Skeletal muscle tissue (tissue), 4 donors: ENCODE data around the gene PUS3. TPM values are rescaled to one million over a fixed set of nuclear protein-coding genes. Genes with fewer than 3 reads are reported as not detected.

ENCODE experiments used
- H3K27ac ChIP-seq: one replicate; pipeline ENCODE4 v1.7.0; 2013; ENCODE audit warnings: mild to moderate bottlenecking, low read depth, low read length, inconsistent platforms
- H3K27me3 ChIP-seq, 3 donors: one replicate each; pipeline ENCODE4 v1.7.0; 2013; ENCODE audit warnings: low read length in 3 of 3; ENCODE audit not compliant: control insufficient read depth in 3 of 3, insufficient read depth in 3 of 3
- H3K36me3 ChIP-seq, 3 donors: one replicate each; pipeline ENCODE4 v1.7.0; 2013; ENCODE audit warnings: low read length in 3 of 3; ENCODE audit not compliant: control insufficient read depth in 3 of 3, insufficient read depth in 3 of 3
- H3K4me1 ChIP-seq, 3 donors: one replicate each; pipeline ENCODE4 v1.7.0; 2013; ENCODE audit warnings: low read length in 3 of 3, mild to moderate bottlenecking in 3 of 3; ENCODE audit not compliant: control insufficient read depth in 3 of 3, insufficient read depth in 3 of 3
- H3K4me3 ChIP-seq, 3 donors: one replicate each; pipeline ENCODE4 v1.7.0; 2013; ENCODE audit warnings: low read length in 3 of 3
- H3K9ac ChIP-seq, 3 donors: one replicate each; pipeline ENCODE4 v1.7.0; 2013; ENCODE audit warnings: low read length in 3 of 3, mild to moderate bottlenecking in 3 of 3, moderate library complexity in 2 of 3, low read depth in 1 of 3
- H3K9me3 ChIP-seq, 3 donors: one replicate each; pipeline ENCODE4 v1.7.0; 2013; ENCODE audit warnings: low read length in 3 of 3; ENCODE audit not compliant: control insufficient read depth in 3 of 3
- total RNA-seq: library from RNA; depleted of rRNA; stranded (reverse); fragments of >200 nt; gene quantifications from one replicate; pipeline ENCODE4 v1.2.3, GENCODE V29; 2014
- donor health status: Osteomylitis.

The PUS3 gene
- total RNA-seq, 1 donor from 2014 or later: 8.4 TPM

DNA sequence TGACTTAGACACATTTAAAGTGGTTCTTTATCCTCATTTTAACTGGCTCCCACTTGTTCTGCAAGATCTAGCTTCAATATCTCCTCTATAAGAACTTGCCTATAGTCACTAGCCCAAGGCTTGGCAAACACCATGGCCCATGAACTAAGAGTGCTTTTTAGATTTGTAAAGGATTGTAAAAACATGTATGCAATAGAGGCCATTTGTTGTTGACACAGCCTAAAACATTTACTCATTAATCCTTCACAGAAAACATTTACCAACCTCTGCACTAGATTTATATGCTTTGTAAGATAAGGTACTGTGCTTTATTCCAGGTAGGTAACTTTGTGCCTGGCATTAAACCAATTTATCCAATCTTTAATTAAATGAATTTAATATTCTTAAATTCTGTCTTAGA, 10.0 kb downstream of the PUS3 start:
- no peaks in the 10 kb centered on the region for H3K27me3 ChIP-seq
- no peak overlapping the region for H3K4me3 ChIP-seq
- peaks cover under 1 to 4% (median 4%) of the 10 kb centered on the region in 3 donors for H3K4me1 ChIP-seq
- H3K27ac ChIP-seq: no peak overlapping the region
- no peaks in the 10 kb centered on the region for H3K9me3 ChIP-seq
- H3K36me3 ChIP-seq: peaks cover 9 to 33% (median 14%) of the 10 kb centered on the region in 3 donors
- H3K9ac ChIP-seq: no peak overlapping the region

DNA sequence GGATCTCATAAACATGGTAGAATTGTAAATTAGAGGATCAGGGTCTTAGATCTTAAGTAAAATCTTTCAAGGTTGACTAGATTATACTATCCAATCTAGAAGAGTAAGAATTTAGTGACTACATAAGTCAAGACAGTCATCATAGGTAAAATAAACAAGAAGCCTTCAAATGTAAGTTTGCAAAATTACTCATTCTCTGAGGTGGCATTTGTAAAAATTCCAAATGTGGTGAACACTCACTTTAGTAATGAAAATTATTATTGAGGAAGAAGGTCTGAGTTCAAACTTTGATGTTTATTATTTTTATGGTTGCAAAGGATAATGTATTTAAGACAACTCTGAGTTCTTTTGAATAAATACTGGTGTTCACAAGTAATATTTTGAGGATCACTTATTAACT, 10.9 kb downstream of the PUS3 start:
- Histone ChIP-seq H3K9me3 (no peaks in the 10 kb centered on the region), H3K27ac (no peak overlapping the region), H3K27me3 (no peaks in the 10 kb centered on the region), H3K4me1 (peaks cover 4 to 7% (median 7%) of the 10 kb centered on the region in 3 donors), H3K36me3 (peaks cover 9 to 33% (median 14%) of the 10 kb centered on the region in 3 donors), H3K4me3 (no peak overlapping the region), H3K9ac (no peak overlapping the region)

DNA sequence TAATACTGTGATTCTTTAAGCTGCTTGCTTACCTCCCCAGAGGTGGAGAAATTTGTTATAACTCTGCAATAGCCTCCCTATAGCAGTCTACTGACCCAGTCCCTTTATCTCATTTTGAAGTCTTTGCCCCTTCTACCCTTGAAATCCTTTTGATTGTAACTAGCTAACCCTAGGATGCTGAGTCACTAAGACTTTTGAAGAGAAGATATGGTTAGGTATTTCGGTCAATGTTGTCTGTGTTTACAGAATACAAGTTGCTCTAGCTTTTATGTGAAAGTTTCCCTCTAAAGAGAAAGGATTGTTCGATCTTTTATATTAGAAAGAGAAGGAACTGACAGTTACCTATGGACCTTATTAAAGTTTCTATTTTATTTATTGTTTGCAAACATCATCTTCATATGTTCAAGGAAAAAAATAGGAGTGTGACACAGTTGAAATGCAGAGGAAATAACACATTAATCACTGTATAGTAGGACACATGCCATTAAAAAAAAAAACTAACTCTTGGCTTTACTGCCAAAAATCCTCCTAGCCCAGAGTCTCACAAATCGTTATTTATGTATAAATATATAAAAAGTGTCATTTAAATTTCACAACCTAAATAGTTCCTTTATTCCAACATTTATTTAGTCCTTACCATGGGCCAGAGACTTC, 12.4 kb downstream of the PUS3 start:
- Histone ChIP-seq H3K4me1 (peaks cover 7 to 11% (median 10%) of the 10 kb centered on the region in 3 donors), H3K27ac (no peak overlapping the region), H3K36me3 (peaks cover 7 to 29% (median 12%) of the 10 kb centered on the region in 3 donors), H3K9me3 (no peaks in the 10 kb centered on the region), H3K27me3 (no peaks in the 10 kb centered on the region), H3K4me3 (no peak overlapping the region), H3K9ac (no peak overlapping the region)

DNA sequence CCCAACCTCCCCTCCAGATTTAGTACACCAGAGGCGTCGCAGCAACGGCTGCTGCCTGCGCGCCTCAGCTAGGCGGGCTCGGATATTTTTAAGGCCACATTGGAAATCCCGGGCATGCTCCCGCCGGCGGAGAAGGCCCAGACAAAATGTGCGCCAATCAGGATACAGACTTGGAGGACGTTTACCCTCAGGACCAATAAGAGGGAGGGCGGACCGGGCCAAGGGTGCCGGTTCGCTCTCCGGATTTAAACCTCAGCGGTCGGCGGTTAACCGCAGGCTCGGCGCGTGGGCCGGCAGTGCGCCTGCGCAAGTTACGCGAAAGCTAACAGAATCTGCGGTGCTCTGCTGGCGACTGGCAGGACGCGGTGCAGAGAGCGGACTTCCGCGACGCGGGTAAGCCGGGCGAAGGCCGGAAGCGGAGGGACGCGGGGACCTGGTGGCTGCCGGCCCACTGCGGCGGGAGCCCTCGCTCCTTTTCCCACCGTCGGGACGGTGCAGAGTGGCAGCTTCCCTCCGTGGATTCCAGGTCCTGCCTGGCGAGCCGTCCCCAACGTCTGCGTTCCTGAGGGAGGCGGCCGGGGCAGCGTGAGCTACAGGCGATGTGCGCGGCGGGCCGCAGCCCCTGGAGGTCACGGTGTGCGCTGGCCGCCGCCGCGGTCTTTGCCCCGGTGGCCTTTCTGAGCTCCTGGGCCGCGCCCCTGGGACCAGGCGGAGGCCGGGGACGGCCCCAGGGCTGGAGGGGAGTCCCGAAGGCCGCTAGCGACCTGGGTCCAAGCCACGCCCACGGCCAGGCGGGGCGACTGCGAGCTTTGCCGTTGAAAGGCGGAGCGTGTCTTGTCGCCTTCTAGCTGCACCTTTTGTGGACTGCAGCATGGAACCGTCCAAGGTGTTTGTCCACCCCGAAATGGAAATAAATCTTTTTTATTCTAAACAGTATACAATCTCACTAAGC, 15.4 kb downstream of the PUS3 start, which contains the start of gene HYLS1:
Gene HYLS1 (plus strand): TSS at position 296 of the 952 bp plus-strand sequence. CDS start 11,701 bp downstream, outside the sequence.
- Histone ChIP-seq H3K9ac (peak within 1 kb of the TSS; percentile 76 to 87 (median 85)), H3K4me1 (peaks cover 7 to 11% (median 10%) of the 10 kb centered on the region in 3 donors), H3K27me3 (no peaks in the 10 kb centered on the region), H3K4me3 (peak within 1 kb of the TSS; percentile 80 to 95 (median 91)), H3K36me3 (peaks cover 0 to 3% (median 0%) of the 10 kb centered on the region in 3 donors), H3K9me3 (no peaks in the 10 kb centered on the region), H3K27ac (peak within 1 kb of the TSS; percentile 88)

DNA sequence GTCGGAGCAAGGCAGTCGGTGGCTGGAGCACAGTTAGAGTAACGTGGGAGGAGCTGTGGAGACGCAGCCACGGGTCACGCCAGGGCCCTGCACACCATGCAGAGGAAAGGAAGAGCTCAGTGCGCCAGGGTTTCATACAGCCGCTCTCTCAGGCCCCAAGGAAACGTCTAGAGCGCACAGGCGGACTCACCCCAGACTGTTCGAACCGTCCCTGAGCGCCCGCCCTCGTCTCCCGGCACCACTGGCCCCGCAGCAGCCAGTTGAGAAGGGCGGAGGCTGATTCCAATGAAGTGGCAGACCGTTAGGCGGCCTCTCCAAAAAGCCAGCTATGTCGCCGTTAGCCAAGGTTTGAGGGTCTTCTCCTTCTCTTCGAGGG, 16.0 kb downstream of the PUS3 start:
- peak overlapping the region; percentile 59 to 76 (median 68) for H3K9ac ChIP-seq
- H3K9me3 ChIP-seq: no peaks in the 10 kb centered on the region
- peak overlapping the region; percentile 80 to 95 (median 91) for H3K4me3 ChIP-seq
- no peaks in the 10 kb centered on the region for H3K27me3 ChIP-seq
- H3K36me3 ChIP-seq: no peaks in the 10 kb centered on the region
- peaks cover 7 to 11% (median 10%) of the 10 kb centered on the region in 3 donors for H3K4me1 ChIP-seq
- H3K27ac ChIP-seq: peak overlapping the region; percentile 88

DNA sequence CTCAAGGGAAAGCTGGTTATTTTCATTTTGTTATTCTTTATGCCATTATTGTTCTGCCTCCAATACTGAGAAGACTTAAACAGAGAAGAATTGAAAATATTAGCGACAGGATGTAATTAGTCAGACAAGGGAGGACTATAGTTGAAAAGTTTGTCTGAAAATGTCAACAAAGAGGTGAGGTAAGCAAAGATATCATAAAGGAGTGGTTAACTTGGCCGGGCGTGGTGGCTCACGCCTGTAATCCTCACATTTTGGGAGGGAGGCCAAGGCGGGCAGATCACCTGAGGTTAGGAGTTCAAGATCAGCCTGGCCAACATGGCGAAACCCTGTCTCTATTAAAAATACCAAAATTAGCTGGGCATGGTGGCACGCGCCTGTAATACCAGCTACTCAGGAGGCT, 19.6 kb downstream of the PUS3 start:
- Histone ChIP-seq H3K4me1 (peaks cover 7 to 11% (median 10%) of the 10 kb centered on the region in 3 donors), H3K36me3 (no peaks in the 10 kb centered on the region), H3K9ac (no peak overlapping the region), H3K4me3 (no peak overlapping the region), H3K27ac (no peak overlapping the region), H3K27me3 (no peaks in the 10 kb centered on the region), H3K9me3 (no peaks in the 10 kb centered on the region)

DNA sequence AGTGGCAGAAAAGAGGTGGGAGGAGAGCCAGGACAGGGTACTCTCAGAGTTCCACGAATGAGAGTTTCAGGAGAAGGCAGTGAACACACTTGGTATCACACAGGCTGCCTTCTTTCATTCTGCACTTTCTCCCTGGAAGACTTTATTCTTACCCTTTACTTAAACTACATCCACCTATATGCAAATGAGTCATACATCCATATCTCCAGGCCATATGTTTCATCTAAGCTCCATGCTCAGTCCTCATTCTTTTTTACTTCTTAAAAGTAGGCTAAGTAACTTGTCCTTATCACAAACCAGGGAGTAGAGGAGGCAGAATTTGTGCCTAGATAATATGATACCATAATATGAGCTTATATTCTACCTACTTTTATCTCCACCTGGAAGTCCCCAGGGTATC, 21.7 kb downstream of the PUS3 start:
- Histone ChIP-seq H3K9me3 (no peaks in the 10 kb centered on the region), H3K9ac (no peak overlapping the region), H3K4me1 (no peaks in the 10 kb centered on the region), H3K4me3 (no peak overlapping the region), H3K27ac (no peak overlapping the region), H3K27me3 (no peaks in the 10 kb centered on the region), H3K36me3 (no peaks in the 10 kb centered on the region)

DNA sequence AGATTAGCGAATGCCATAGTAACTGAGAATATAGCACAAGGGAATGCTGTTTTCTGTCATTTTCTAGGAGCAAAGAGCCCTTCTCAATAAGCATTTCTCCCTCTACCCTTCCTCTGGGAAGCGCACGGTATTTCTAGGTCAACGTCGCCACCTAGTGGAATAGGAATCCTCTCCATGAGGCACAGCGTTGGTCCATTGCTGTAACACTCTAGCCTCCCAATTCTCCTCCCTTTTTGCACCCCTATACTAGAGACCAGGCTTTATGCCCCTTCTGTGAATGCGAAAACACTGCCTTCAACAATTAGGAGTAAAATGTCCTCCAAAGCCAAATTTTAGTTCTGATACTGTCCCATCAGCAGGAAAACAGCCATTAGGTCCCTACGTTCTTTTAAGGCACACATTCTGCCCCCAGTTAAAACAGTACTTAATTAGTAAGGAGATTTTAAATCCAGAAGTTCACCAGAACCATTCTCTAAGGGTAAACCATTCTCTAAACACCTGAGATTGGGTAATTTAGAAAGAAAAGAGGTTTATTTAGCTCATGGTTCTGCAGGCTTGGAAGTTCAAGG, 28.4 kb downstream of the PUS3 start:
- H3K9ac ChIP-seq: no peak overlapping the region
- no peaks in the 10 kb centered on the region for H3K4me1 ChIP-seq
- no peaks in the 10 kb centered on the region for H3K9me3 ChIP-seq
- H3K27ac ChIP-seq: no peak overlapping the region
- no peak overlapping the region for H3K4me3 ChIP-seq
- no peaks in the 10 kb centered on the region for H3K27me3 ChIP-seq
- H3K36me3 ChIP-seq: no peaks in the 10 kb centered on the region

DNA sequence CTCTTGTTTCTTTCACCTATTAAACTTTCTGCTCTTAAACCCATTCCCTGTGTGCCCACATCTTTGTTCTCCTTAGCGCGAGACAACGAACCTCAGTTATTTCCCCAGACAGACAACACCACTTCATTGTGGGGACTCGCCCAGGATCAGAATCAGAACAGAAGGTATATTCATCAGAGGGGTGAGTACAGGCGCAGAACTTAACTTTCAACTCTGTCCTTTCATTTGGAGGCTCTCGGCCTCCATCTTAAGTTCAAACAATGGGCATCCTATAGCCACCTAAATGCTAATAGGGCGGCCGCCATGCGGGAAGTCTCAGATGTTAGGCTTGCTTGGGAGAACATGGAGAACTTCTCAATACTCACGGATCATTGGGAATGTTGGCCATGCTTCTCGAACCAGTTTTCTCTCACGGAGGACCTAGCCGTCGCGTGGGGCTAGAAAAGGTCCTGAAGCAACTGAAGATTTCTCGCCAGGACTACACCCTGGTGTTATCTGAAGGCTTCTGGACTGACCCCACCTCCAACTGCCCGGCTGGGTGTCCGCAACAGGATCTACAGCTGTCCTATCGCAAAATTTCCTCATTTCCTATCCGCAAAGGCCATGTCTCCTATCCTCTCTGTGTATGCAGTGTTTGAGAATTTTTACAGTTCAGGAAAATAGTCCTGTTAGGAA, 29.0 kb downstream of the PUS3 start:
- Histone ChIP-seq H3K27me3 (no peaks in the 10 kb centered on the region), H3K9ac (no peak overlapping the region), H3K4me3 (no peak overlapping the region), H3K27ac (no peak overlapping the region), H3K36me3 (no peaks in the 10 kb centered on the region), H3K4me1 (no peaks in the 10 kb centered on the region), H3K9me3 (no peaks in the 10 kb centered on the region)
